NT2/D1 (cell line): ENCODE data around the gene CACNG1.

ENCODE experiments used
- DNase-seq: peaks from one replicate; pipeline ENCODE4 v3.0.0-alpha.2; 2011; ENCODE audit warnings: low read depth, low spot score
- H3K27me3 ChIP-seq: 2 replicates; pipeline ENCODE4 v1.6.0; 2011; ENCODE audit warnings: mild to moderate bottlenecking; ENCODE audit not compliant: insufficient read length, insufficient read depth
- H3K36me3 ChIP-seq: 2 replicates; pipeline ENCODE4 v1.6.1; 2011; ENCODE audit warnings: mild to moderate bottlenecking, low read length, mixed read lengths; ENCODE audit not compliant: insufficient read depth, insufficient read length
- H3K4me1 ChIP-seq: 2 replicates; pipeline ENCODE4 v1.5.1; 2011; ENCODE audit not compliant: insufficient read depth, insufficient read length
- H3K4me3 ChIP-seq: 2 replicates; pipeline ENCODE4 v1.5.1; 2011; ENCODE audit warnings: low read depth; ENCODE audit not compliant: insufficient read length
- H3K9ac ChIP-seq: 2 replicates; pipeline ENCODE4 v1.6.0; 2011; ENCODE audit warnings: low read depth; ENCODE audit not compliant: insufficient read length
- H3K9me3 ChIP-seq: 2 replicates; pipeline ENCODE4 v1.5.1; 2011; ENCODE audit warnings: mild to moderate bottlenecking, low read length; ENCODE audit not compliant: insufficient read depth
- SUZ12 ChIP-seq: IDR thresholded peaks from 2 replicates; pipeline ENCODE4 v1.6.1; 2011; ENCODE audit not compliant: insufficient read length, insufficient read depth; ENCODE audit errors: extremely low read depth
- YY1 ChIP-seq: IDR thresholded peaks from 2 replicates; pipeline ENCODE4 v1.6.1; 2011; ENCODE audit not compliant: insufficient read length, insufficient read depth
- ZNF274 ChIP-seq: IDR thresholded peaks from 2 replicates; pipeline ENCODE4 v1.6.1; 2011; ENCODE audit warnings: mild to moderate bottlenecking, low read depth, low read length

The CACNG1 gene

DNA sequence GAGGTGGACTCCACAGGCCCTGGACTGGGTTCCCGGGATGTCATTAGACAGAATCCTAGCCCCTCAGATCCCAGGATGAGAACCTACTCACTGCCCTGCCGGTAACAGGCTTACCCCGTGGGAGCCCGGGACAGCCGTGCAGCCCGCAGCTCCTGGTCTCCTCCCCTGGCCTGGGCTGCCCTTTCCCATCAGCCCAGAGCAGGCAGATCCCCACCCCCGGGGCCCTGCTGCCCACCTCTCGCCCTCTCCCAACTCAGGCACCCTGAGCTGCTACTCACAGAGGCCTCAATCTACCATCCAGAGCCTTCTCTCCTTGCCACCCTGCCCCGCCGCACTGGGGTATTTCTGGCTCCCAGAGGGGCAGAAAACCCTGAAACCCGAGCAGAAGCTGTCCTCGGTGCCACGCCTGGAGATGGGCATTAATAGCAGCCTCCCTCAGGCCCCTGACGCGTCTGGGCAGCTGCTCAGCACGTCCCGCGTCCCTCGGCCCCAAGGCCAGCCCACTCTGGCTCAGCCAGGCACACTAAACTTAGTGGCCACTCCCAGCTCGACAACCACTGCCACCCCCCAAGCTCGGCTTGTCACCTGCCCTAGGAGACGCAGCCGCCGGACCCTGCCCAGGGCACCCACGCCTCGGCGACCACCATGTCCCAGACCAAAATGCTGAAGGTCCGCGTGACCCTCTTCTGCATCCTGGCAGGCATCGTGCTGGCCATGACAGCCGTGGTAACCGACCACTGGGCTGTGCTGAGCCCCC, at the start of gene CACNG1:
Gene CACNG1, plus strand, starts transcription at position 539 of the 757 bp plus-strand sequence. Its CDS starts 107 bp downstream, at position 646.
- peaks cover 16% of the 10 kb centered on the region for H3K9me3 ChIP-seq
- H3K36me3 ChIP-seq: no peaks in the 10 kb centered on the region
- H3K27me3 ChIP-seq: no peaks in the 10 kb centered on the region
- peaks cover 4% of the 10 kb centered on the region for H3K4me1 ChIP-seq
- TF ChIP-seq SUZ12: no peak
- no peak for TF ChIP-seq ZNF274
- no peak for TF ChIP-seq YY1
- no peak for DNase-seq
- no peak within 1 kb of the TSS for H3K9ac ChIP-seq
- no peak within 1 kb of the TSS for H3K4me3 ChIP-seq

DNA sequence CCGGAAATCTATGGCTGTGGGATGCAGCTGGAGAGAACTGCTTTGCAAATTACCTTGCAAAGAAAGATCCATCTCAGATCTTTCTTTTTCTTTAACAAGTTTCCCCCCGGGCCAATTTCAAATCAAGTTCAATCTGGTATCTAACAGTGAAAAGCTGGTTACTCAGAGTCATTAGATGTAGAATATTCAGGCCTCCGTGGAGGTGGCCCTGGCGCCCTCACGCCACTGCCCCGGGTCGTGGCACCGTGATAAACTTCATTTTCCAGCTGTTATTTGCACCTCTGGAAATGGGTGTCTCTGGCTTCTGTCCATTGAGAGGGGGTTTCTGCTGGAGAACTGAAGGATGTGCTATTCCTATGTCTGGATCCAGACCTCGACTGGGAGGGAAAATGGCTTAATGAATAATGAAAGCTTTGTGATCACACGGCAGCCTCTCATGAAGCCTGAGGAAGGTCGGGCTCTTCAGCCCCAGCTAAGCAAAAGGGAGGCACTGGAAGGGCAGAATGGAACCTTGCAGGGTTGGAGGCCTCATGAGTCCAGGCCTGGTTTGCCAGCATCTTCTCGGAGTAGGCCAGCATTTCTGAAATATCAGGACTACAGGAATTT, 49.3 kb upstream of the CACNG1 start:
- no peak overlapping the region for H3K4me3 ChIP-seq
- H3K36me3 ChIP-seq: peaks cover 12% of the 10 kb centered on the region
- H3K4me1 ChIP-seq: no peaks in the 10 kb centered on the region
- peaks cover 4% of the 10 kb centered on the region; the same call in 1 of the 2 replicates for H3K9me3 ChIP-seq
- H3K9ac ChIP-seq: no peak overlapping the region
- TF ChIP-seq SUZ12 (no peak), ZNF274 (no peak), YY1 (no peak)
- H3K27me3 ChIP-seq: no peaks in the 10 kb centered on the region
- DNase-seq: no peak

- no peak for TF ChIP-seq YY1
- no peak for TF ChIP-seq SUZ12
- no peak for TF ChIP-seq ZNF274
- Histone ChIP-seq H3K9ac (no peak overlapping the region), H3K4me3 (no peak overlapping the region), H3K27me3 (no peaks in the 10 kb centered on the region), H3K36me3 (peaks cover 12% of the 10 kb centered on the region), H3K9me3 (peaks cover 11% of the 10 kb centered on the region; the same call in 1 of the 2 replicates), H3K4me1 (no peaks in the 10 kb centered on the region)
- DNase-seq: no peak
These were observed 48.4 kb upstream of the CACNG1 start for GRCh38 chr17:66995944-66996343.

GRCh38 chr17:66996926-66997325, 47.4 kb upstream of the CACNG1 start:
- no peaks in the 10 kb centered on the region for H3K4me1 ChIP-seq
- H3K9me3 ChIP-seq: peaks cover 11% of the 10 kb centered on the region; the same call in 1 of the 2 replicates
- no peak for TF ChIP-seq YY1
- TF ChIP-seq ZNF274: no peak
- no peak for TF ChIP-seq SUZ12
- H3K4me3 ChIP-seq: no peak overlapping the region
- no peaks in the 10 kb centered on the region for H3K27me3 ChIP-seq
- no peak overlapping the region for H3K9ac ChIP-seq
- no peak for DNase-seq
- peaks cover 14% of the 10 kb centered on the region for H3K36me3 ChIP-seq

DNA sequence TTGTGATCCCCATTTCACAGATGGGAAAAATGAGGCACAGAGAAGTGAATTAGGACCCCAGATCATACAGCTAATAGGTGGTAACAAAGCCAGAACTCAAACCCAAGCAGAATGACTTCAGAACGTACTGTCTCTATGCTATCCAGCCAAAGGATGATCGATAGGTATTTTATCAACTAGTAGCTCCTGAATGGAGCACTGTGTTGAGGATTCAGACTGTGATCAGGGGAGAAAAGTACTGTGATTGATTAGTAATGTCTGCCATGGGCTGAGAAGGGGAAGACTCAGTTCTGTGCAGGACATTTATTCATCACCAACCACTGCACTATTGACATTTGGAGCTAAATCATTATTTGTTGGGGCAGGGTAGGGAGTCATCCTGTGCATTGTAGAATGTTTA, 41.1 kb upstream of the CACNG1 start:
- no peak for DNase-seq
- peaks cover 8% of the 10 kb centered on the region for H3K36me3 ChIP-seq
- no peak overlapping the region for H3K4me3 ChIP-seq
- no peak for TF ChIP-seq SUZ12
- no peaks in the 10 kb centered on the region for H3K27me3 ChIP-seq
- H3K9me3 ChIP-seq: peaks cover 11% of the 10 kb centered on the region; the same call in 1 of the 2 replicates
- no peak overlapping the region for H3K9ac ChIP-seq
- no peaks in the 10 kb centered on the region for H3K4me1 ChIP-seq

- Histone ChIP-seq H3K9me3 (peaks cover 11% of the 10 kb centered on the region; the same call in 1 of the 2 replicates), H3K4me1 (no peaks in the 10 kb centered on the region), H3K36me3 (peaks cover 8% of the 10 kb centered on the region), H3K4me3 (no peak overlapping the region), H3K9ac (no peak overlapping the region), H3K27me3 (no peaks in the 10 kb centered on the region)
- no peak for DNase-seq
- TF ChIP-seq ZNF274: no peak
These were observed 40.2 kb upstream of the CACNG1 start for GRCh38 chr17:67004181-67004580.

GRCh38 chr17:67007266-67007665, 37.1 kb upstream of the CACNG1 start:
- peaks cover 2% of the 10 kb centered on the region for H3K36me3 ChIP-seq
- H3K9me3 ChIP-seq: no peaks in the 10 kb centered on the region
- H3K27me3 ChIP-seq: no peaks in the 10 kb centered on the region
- TF ChIP-seq ZNF274: no peak
- no peak for TF ChIP-seq YY1
- no peak for TF ChIP-seq SUZ12
- no peak overlapping the region for H3K9ac ChIP-seq
- DNase-seq: no peak
- no peak overlapping the region for H3K4me3 ChIP-seq
- peaks cover 1% of the 10 kb centered on the region for H3K4me1 ChIP-seq
